Endometrial microvascular endothelial cells (primary cell): Measurements from ENCODE around the gene RRAD. TPM values are rescaled to one million over a fixed set of nuclear protein-coding genes. Genes with fewer than 3 reads are reported as not detected.
"Not testable (repeated sequence)": the region's sequence is repeated elsewhere in the genome, so short reads cannot be mapped to it uniquely, and the experiment has no call there.

ENCODE experiments used
- in situ Hi-C: cut with HindIII; loops from 2 replicates; pipeline ENCODE4 v1.10.0; 2017; ENCODE audit warnings: low sequenced_read_pairs, low pct_unique_long_range_greater_than_20kb; ENCODE audit errors: inconsistent ontology term
- total RNA-seq: library from RNA; depleted of rRNA; stranded (reverse); fragments of >200 nt; gene quantifications from one replicate; pipeline ENCODE4 v1.2.3, GENCODE V29; 2015; ENCODE audit errors: inconsistent ontology term

The RRAD gene, protein sequence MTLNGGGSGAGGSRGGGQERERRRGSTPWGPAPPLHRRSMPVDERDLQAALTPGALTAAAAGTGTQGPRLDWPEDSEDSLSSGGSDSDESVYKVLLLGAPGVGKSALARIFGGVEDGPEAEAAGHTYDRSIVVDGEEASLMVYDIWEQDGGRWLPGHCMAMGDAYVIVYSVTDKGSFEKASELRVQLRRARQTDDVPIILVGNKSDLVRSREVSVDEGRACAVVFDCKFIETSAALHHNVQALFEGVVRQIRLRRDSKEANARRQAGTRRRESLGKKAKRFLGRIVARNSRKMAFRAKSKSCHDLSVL
- 0.46 TPM for total RNA-seq

DNA sequence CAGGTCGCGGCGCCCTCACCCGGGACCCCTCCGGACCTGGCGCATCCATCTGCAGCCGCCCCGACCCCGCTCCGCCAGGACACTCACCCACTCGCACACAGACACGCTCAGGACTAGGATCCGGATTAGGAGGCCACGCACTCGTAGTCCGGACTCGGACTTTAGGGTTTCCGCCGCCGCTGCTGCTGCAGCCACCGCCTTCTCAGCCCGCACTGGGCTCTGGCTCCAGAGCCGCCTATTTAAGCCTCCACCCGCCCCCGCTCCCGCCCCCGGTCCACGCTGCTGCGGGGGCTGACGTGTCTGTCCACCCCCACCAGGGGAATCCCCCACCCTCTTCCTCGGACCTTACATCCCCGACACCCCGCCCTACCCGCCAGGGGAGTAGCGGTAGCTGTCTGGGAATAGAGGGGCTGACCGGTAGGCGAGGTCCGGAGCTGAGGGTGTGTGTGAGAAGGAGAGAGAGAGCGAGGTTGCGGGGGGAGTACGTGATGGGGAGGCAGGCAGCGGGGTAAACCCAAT is at the start of gene RRAD:
RRAD (minus strand) TSS at position 214 of the 519 bp plus-strand sequence. CDS start 356 bp downstream, outside the sequence.
- in situ Hi-C loops: no loop called here

DNA sequence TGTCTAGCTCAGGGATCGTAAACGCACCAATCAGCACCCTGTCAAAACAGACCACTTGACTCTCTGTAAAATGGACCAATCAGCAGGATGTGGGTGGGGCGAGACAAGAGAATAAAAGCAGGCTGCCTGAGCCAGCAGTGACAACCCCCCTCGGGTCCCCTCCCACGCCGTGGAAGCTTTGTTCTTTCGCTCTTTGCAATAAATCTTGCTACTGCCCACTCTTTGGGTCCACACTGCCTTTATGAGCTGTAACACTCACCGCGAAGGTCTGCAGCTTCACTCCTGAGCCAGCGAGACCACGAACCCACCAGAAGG is 49.6 kb upstream of the RRAD start:
- in situ Hi-C loops: not testable (repeated sequence)

DNA sequence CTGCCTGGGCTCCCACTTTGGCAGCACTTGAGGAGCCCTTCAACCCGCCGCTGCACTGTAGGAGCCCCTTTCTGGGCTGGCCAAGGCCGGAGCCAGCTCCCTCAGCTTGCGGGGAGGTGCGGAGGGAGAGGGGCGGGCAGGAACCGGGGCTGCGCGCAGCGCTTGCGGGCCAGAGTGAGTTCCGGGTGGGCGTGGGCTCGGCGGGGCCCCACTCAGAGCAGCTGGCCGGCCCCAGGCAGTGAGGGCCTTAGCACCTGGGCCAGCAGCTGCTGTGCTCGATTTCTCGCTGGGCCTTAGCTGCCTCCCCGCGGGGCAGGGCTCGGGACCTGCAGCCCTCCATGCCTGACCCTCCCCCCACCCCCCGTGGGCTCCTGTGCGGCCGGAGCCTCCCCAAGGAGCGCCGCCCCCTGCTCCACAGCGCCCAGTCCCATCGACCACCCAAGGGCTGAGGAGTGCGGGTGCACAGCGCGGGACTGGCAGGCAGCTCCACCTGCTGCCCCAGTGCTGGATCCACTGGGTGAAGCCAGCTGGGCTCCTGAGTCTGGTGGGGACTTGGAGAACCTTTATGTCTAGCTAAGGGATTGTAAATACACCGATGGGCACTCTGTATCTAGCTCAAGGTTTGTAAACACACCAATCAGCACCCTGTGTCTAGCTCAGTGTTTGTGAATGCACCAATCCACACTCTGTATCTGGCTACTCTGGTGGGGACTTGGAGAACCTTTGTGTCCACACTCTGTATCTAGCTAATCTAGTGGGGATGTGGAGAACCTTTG is 49.0 kb upstream of the RRAD start:
- in situ Hi-C loops: not testable (repeated sequence)

DNA sequence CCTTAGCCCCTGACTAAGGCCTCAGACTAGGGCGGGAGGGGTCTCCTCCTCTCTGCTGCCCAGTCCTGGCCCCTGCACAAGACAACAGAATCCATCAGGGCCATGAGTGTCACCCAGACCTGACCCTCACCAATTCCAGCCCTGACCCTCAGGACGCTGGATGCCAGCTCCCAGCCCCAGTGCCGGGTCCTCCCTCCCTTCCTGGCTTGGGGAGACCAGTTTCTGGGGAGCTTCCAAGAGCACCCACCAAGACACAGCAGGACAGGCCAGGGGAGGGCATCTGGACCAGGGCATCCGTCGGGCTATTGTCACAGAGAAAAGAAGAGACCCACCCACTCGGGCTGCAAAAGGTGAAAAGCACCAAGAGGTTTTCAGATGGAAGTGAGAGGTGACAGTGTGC is 48.4 kb upstream of the RRAD start:
- in situ Hi-C loops: no loop called here

DNA sequence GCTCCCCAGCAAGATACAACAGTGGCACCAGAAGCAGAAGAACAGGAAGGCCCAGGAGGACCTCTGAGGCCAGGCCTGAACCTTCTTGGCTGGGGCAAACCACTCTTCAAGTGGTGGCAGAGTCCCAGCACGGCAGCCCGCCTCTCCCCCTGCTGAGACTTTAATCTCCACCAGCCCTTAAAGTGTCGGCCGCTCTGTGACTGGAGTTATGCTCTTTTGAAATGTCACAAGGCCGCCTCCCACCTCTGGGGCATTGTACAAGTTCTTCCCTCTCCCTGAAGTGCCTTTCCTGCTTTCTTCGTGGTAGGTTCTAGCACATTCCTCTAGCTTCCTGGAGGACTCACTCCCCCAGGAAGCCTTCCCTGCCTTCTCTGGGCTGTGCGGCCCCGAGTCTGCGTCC is 47.6 kb upstream of the RRAD start:
- in situ Hi-C loops: no loop called here

DNA sequence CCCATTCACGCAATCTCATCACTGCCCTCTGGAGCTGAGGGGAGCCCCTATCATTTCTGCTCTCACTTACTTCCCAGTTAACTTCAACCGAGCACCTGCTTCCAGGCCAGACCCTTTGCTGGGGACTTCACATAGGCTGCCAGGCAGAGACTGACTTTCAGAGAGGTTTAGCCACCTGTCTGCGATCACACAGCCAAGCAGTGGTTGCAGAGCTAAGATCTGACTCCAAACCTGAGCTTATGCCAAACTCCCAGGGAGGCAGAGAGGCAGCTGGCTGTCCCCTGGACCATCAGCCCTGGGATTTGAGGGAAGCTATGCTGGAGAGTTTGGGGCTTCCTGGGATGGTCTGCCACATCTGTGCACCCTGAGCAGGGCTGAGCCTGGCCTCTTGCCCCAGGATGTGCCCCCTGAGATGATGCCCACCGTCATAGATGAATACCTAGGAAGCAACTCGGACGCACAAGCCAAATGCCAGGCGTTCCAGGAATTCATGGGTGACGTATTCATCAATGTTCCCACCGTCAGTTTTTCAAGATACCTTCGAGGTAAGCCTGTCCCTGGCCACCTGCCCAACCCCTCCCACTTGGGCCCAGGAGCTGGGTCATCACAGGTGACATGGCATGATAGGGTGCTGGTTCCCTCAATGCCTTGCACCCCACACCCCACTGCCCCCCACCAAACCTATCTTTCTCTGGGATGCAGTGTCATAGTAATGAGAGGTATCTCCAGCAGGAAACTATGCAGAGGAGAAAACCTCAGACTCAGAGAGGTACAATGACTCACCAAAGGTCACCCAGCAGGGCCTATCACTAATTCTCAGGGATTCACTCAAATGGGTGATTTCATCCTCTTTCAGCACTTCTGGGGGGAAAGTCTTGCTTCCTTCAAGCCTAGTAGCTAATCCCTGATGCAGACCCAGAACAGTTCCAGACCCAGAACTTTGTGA is 45.7 kb upstream of the RRAD start:
- in situ Hi-C loops: no loop called here

DNA sequence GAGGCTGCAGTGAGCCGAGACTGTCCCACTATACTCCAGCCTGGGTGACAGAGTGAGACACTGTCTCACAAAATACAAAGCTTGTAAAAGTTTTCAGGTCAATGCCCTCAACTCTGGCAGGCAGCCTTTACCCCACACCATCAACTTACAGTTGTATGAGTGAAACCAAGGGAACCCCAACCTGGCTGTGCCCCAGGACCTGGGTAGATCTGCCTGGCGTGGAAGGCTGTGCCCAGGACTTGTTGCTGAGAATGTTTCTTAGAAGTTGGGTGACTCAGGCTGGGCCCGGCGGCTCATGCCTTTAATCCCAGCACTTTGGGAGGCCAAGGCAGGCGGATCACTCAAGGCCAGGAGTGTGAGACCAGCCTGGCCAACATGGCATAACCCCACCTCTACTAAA is 43.5 kb upstream of the RRAD start:
- in situ Hi-C loops: no loop called here

DNA sequence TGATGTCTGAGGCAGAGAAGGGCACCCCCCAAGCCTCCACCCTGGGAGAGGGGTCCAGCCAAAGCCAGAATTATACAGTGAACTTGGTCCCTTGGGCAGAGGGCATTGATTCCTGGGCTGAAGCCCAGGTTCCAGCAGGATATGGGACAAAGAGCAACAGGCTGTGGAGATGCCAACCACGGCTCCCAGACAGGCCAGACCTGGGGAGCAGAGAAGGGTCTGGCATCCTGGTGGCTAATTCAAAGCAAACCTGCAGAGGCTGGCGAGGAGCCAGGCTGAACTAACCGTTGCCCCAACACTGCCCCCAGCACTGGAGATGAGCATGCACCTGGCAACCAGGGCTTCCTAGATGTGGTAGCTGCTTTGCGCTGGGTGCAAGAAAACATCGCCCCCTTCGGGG is 38.7 kb upstream of the RRAD start:
- in situ Hi-C loops: no loop called here

DNA sequence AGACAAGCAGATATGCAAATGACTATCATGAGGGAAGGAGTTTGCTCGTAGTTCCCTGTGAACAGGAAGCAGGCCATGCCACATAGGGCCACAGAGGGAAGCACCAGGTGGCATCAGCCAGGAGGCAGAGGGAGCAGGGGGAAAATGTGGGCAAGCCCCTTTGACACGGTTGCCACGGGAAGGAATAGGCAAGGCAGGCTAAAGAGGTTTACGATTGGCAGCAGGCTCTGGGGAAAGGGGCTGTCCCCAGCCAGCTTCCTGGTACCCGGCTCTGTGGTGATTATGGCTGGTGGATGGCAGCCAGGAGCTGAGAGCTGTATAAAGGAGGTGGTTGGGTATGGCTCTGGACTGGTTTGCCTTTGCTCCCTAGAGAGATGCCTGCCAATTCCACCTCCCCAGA is 36.6 kb upstream of the RRAD start:
- in situ Hi-C loops: no loop called here

DNA sequence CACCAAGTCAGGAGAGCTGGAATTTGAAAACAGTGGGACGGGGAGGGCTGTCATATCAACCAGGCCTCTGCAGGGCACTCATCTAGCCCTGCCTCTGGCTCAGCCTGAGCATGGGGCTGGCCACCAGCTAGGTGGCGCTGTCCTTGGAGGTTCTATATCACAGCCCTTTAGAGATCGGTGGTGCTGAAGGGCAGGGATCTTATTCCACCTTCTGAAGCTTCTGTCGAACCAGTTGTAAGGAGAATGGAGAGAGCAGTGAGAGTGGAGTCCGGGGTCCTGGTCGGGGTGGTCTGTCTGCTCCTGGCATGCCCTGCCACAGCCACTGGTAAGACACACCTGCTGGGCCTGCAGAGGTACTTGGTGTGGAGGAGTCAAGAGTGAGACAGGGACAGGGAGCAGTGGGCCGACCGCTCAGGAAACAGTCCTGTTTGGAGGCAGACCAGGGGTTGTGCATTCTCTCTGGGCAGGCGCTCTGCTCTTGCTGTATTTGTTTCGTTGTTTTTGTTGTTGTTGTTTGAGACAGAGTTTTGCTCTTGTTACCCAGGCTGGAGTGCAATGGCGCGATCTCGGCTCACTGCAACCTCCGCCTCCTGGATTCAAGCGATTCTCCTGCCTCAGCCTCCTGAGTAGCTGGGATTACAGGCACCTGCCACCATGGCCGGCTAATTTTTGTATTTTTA is 35.9 kb upstream of the RRAD start, which contains the start of gene CES3:
CES3 (plus strand) TSS at position 202 of the 680 bp plus-strand sequence; CDS start at position 244, 42 bp downstream.
- in situ Hi-C loops: no loop called here

DNA sequence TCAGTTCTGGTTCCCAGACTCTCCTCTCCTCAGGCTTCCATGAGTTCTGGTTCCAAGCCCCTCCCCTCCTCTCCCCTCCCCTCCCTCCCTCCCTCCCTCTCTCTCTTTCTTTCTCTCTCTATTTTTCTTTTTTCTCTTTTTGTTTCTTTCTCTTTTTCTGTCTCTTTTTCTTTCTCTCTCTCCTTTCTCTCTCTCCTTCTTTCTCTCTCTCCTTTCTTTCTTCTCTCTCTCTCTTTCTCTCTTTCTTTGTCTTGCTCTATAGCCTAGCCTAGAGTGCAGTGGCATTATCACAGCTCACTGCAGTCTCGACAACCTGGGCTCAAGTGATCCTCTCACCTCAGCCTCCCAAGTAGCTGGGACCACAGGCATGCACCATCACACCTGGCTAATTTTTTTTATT is 34.9 kb upstream of the RRAD start:
- in situ Hi-C loops: no loop called here

DNA sequence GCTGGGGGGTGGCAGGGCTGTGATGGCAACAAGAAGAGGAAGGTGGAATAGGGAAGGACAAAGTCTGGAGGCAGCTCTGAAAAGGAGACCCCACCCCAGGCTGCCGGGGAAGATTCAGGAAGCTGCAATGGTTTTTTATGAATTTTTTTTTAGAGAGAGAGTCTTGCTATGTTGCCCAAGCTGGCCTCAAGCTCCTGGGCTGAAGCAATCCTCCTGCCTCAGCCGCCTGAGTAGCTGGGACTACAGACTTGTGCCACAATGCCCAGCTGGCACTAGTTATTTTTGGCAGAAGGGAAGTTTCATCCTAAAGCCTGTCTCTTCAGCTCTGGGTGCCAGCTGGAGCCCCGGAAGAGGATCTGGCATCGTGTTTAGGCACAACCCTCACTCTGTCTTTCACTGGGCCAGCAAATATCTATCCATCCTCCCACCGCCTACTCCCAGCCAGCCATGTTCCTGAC is 34.4 kb upstream of the RRAD start:
- in situ Hi-C loops: no loop called here

DNA sequence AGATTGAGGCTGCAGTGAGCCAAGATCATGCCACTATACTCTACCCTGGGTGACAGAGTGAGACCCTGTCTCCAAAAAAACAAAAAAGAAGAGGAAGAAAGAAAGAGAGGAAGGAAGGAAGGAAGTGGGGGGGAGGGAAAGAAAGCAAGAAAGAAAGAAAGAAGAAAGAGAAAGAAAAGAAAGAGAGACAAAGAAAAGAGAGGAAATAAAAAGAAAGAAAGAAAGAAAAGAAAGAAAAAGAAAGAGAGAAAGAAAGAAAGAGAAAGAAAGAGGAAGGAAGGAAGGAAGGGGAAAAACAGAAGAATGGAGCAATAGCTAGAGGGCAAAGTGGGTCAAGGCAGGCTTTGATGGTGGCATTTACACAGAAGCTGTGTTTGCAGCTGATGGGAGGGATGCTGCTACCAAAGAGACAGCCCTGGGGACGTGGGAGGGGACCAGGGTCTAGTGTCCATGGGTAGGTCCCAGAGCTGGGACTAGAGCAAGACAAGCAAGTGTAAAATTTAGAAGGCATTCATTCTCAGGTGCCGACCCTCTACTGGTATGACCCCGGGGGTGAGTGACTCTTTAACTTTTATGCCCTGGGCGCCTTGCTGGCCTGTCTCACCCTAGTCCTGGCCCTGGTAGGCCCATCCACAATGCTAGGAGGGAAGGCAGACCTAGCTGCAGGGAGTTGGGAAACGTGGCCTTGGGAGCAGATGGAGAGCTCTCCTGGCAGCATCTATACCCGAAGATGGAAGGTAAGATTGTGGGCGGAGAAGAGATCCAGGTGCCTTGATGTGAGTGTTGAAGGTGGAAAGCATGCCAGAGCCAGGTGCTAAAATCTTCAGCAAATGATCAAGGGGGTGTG is 33.7 kb upstream of the RRAD start:
- in situ Hi-C loops: no loop called here

DNA sequence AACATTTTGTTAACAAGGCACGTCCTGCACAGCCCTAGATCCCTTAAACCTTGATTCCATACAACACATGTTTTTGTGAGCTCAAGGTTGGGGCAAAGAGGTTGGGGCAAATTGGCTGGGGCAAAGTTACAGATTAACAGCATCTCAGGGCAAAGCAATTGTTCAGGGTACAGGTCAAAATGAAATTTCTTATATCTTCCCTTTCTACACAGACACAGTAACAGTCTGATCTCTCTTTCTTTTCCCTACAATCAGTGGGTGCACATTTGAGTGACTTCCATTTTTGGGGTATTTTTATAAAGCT is 30.8 kb upstream of the RRAD start:
- in situ Hi-C loops: not testable (repeated sequence)

DNA sequence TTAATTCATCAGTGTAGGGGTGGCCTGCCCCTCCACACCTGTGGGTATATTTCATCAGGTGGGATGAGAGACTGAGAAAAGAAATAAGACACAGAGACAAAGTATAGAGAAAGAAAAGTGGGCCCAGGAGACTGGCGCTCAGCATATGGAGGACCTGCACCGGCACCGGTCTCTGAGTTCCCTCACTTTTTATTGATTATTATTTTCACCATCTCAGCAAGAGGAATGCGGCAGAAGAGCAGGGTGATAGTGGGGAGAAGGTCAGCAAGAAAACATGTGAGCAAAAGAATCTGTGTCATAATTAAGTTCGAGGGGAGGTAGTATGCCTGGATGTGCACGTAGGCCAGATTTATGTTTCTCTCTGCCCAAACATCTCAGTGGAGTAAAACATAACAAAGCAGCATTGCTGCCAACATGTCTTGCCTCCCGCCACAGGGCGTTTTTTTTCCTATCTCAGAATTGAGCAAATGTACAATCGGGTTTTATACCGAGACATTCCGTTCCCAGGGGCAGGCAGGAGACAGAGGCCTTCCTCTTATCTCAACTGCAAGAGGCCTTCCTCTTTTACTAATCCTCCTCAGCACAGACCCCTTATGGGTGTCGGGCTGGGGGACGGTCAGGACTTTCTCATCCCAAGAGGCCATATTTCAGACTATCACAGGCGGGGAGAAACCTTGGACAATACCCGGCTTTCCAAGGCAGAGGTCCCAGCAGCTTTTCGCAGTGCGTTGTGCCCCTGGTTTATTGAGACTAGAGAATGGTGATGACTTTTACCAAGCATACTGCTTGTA is 30.2 kb upstream of the RRAD start:
- in situ Hi-C loops: not testable (repeated sequence)

DNA sequence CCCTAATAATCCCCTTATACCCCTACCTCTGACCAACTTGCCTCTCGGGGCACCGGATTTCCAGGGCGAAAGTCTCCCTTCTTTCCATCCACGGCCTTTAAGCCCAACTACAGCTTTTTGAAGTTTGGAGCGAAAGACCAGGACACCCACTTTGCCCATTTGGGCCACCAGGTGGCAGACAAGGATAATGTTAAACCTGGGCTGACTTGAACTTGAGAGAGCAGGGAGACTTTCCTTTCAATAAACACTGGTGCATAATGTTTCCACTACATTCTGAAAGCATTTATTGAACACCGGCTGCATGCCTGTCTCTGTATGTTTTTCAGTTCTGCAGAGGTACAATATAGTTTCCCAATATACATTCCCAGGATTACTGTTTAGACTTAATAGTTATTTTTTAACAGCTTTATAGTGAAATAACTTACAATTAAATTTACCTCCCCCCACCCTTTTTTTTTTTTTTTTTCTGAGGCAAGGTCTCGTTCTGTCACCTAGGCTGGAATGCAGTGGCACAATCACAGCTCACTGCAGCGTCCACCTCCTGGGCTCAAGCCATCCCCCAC is 28.8 kb upstream of the RRAD start:
- in situ Hi-C loops: no loop called here
